K562 treated with DMSO at 1 percent for 24 hours (cell line): Measurements from ENCODE around the gene PCBP3. TPM values are rescaled to one million over a fixed set of nuclear protein-coding genes. Genes with fewer than 3 reads are reported as not detected.

ENCODE experiments used
- total RNA-seq: library from RNA; unstranded; fragments of 300-600 nt; gene quantifications from 2 replicates; pipeline ENCODE4 v1.2.3, GENCODE V29; 2022; ENCODE audit warnings: low read depth; ENCODE audit not compliant: insufficient read depth

Gene PCBP3
- 0.80 and 0.93 TPM in 2 replicates for total RNA-seq

DNA sequence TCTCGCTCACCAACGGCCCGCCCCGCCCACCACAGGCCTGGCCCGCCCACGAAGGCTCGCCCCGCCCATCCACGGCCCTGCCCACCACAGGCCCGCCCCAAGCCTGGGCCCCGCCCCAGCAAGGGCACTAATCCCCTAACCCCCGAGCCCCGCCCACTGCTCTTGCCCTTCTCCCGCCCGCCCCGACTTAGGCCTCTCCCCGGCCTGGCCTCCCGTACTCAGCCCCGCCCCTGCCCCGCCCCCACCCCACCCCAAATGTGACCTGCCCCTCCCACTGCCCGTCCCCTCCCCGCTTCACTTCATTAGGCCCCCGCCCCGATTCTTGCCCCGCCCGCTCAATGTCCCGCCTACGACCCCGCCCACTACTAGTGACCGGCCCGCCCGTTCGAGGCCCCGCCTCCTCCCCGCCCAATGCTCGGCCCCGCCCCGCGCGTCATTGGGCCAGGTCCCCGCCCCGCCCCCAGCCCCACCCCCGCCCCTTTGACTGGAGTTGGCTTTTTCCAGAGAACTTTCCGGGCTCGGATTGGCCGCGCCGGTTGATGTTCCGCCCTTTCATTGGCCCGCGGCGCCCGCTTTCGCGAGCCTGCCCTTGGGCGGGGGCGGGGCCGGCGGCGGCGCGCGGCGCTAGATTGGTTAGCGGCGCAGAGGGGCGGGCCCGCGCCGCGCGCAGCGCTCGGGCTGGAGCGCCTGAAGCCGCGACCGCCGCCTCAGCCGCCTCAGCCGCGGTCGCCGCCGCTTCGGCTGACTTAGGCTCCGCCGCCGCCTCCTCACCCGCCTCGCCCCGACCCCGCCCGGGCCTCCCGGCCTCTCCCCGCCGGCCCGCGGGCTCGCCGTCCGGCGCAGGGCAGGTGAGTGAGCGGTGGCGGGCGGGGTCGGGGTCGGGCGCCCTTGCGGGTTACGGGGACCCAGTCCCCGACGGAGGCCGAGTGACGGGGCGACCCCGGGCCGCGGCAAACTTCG, at the start of gene PCBP3:
PCBP3 (plus strand) TSS at position 705 of the 960 bp plus-strand sequence. CDS start 206,361 bp downstream, outside the sequence.

DNA sequence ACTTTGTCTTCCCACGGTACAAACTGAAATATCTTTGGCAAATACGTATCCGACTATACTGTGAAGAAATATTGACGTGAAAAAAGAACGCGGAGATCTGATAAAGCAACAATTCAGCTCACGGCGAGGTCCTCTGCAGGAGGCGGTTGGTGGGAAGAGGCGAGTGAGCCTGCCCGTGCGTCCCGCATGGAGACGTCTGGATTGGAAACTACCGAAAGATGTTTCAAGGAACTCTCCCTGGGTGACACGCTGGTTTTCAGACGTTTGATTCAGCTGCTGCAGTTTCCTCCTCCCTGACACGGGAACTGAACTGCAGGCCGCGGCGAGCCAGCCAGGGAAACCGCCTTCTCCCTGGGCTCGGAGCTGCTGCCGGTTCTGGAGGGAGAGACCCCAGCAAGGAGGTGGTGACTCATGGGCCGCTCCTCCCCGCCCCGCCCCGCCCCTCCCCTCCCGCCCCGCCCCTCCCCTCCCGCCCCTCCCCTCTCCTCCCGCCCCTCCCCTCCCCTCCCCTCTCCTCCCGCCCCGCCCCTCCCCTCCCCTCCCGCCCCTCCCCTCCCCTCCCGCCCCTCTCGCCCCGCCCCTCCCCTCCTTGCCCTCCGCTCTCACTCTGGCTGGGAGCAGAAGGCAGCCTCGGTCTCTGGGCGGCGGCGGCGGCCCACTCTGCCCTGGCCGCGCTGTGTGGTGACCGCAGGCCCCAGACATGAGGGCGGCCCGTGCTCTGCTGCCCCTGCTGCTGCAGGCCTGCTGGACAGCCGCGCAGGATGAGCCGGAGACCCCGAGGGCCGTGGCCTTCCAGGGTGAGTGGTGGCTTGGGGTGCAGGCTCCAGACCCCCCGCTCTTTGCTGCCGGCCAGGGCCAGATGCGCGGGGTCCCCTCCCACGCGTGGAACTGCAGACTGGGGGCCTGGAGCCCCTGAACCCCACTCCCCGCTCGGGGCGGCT, 337.9 kb downstream of the PCBP3 start, which contains the start of gene COL6A1:
COL6A1 (plus strand) TSS at position 620 of the 941 bp plus-strand sequence; CDS start at position 701, 81 bp downstream.

Other genes with a start within 250 kb of the PCBP3 start
- 15.7 and 17.0 TPM in 2 replicates for gene COL18A1, start 238.6 kb upstream of the PCBP3 start, total RNA-seq
- gene SLC19A1, start 101.3 kb upstream of the PCBP3 start, total RNA-seq: 10.0 and 14.2 TPM in 2 replicates